Measurements from ENCODE around the gene PARL.
A peak's percentile ranks its signal among the peaks of the same experiment; 100 is the strongest.

Gene PARL

GRCh38 chr3:183884427-183885296 is at the start of gene PARL:
PARL (minus strand) TSS chr3:183884880; CDS start chr3:183884846, 34 bp downstream.
- TF ChIP-seq RAD21 (IDR thresholded peaks at IDR 0.05; ENCODE audit: low read depth) (peak; percentile 80), CEBPB (IDR thresholded peaks at IDR 0.05) (no peak), YY1 (IDR thresholded peaks at IDR 0.05; ENCODE audit: low read depth) (peak; percentile 96), CREB1 (IDR thresholded peaks at IDR 0.05; ENCODE audit: low read depth) (no peak), TCF12 (IDR thresholded peaks at IDR 0.05; ENCODE audit: low read depth) (peak; percentile 82), EGR1 (IDR thresholded peaks at IDR 0.05) (peak; percentile 76; the same call in 1 of the 2 replicates), FOXM1 (IDR thresholded peaks at IDR 0.05; ENCODE audit: borderline replicate concordance, low read depth) (no peak), EP300 (IDR thresholded peaks at IDR 0.05; ENCODE audit: borderline replicate concordance) (no peak; the same call in 1 of the 2 replicates), ZBTB7A (IDR thresholded peaks at IDR 0.05; ENCODE audit: low read depth) (no peak), MAX (IDR thresholded peaks at IDR 0.05) (peak; percentile 98), TAF1 (IDR thresholded peaks at IDR 0.05; ENCODE audit: low read depth) (peak; percentile 98), USF1 (IDR thresholded peaks at IDR 0.05) (peak; percentile 65), TEAD4 (IDR thresholded peaks at IDR 0.05) (peak; percentile 59; the same call in 1 of the 2 replicates), REST (IDR thresholded peaks at IDR 0.05; ENCODE audit: low read depth) (no peak), NFIC (IDR thresholded peaks at IDR 0.05) (peak; percentile 48)

- TF ChIP-seq CREB1 (IDR thresholded peaks at IDR 0.05; ENCODE audit: low read depth), result no peak
- TF ChIP-seq NFIC (IDR thresholded peaks at IDR 0.05), result no peak
- no peak for TF ChIP-seq FOXM1 (IDR thresholded peaks at IDR 0.05; ENCODE audit: borderline replicate concordance, low read depth)
- TF ChIP-seq RAD21 (IDR thresholded peaks at IDR 0.05; ENCODE audit: low read depth), result no peak
- TF ChIP-seq TAF1 (IDR thresholded peaks at IDR 0.05; ENCODE audit: low read depth), result no peak
- TF ChIP-seq MAX (IDR thresholded peaks at IDR 0.05), result no peak
- TF ChIP-seq REST (IDR thresholded peaks at IDR 0.05; ENCODE audit: low read depth), result no peak
Measured at GRCh38 chr3:183933160-183933559, 48.5 kb upstream of the PARL start.

- TF ChIP-seq NFIC (IDR thresholded peaks at IDR 0.05), result no peak
- TF ChIP-seq USF1 (IDR thresholded peaks at IDR 0.05), result no peak
- no peak for TF ChIP-seq CEBPB (IDR thresholded peaks at IDR 0.05)
Measured at GRCh38 chr3:183931881-183932280, 47.2 kb upstream of the PARL start.

GRCh38 chr3:183930086-183930485 is 45.4 kb upstream of the PARL start:
- TF ChIP-seq TAF1 (IDR thresholded peaks at IDR 0.05; ENCODE audit: low read depth), result no peak
- no peak for TF ChIP-seq TCF12 (IDR thresholded peaks at IDR 0.05; ENCODE audit: low read depth)
- TF ChIP-seq REST (IDR thresholded peaks at IDR 0.05; ENCODE audit: low read depth), result no peak
- TF ChIP-seq ZBTB7A (IDR thresholded peaks at IDR 0.05; ENCODE audit: low read depth), result no peak
- TF ChIP-seq USF1 (IDR thresholded peaks at IDR 0.05), result no peak
- no peak for TF ChIP-seq FOXM1 (IDR thresholded peaks at IDR 0.05; ENCODE audit: borderline replicate concordance, low read depth)
- TF ChIP-seq EP300 (IDR thresholded peaks at IDR 0.05; ENCODE audit: borderline replicate concordance), result no peak
- no peak for TF ChIP-seq RAD21 (IDR thresholded peaks at IDR 0.05; ENCODE audit: low read depth)
- no peak for TF ChIP-seq CREB1 (IDR thresholded peaks at IDR 0.05; ENCODE audit: low read depth)
- TF ChIP-seq CEBPB (IDR thresholded peaks at IDR 0.05), result no peak
- no peak for TF ChIP-seq EGR1 (IDR thresholded peaks at IDR 0.05)
- TF ChIP-seq NFIC (IDR thresholded peaks at IDR 0.05), result no peak
- TF ChIP-seq MAX (IDR thresholded peaks at IDR 0.05), result no peak
- no peak for TF ChIP-seq YY1 (IDR thresholded peaks at IDR 0.05; ENCODE audit: low read depth)
- no peak for TF ChIP-seq TEAD4 (IDR thresholded peaks at IDR 0.05)
